ENCODE measurements around the gene LTB4R2. TPM values are rescaled to one million over a fixed set of nuclear protein-coding genes. Genes with fewer than 3 reads are reported as not detected.

Gene LTB4R2
- total and polyA plus RNA-seq, 7 donors = under 0.01 to 5.5 (median 3.6) TPM; not detected in 1

DNA sequence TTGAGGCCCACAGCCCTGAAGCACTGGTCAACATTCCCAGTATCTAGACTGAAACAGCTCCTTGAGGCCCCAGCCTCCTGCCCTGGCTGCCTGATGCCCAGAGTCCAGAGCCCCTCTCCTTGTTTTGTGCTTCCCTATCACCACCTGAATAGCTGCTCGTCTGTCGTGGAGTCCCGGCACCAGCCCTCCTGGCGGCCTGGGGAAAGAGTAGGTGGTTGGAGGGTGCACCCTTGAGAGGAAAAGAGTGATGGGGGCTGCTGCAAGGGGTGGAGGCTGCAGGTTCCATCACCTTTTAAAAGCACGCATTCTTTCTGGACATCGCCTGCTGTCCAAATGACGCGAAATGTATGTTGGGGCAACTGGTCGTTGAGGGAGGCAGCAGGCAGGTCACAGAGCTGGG is 41.7 kb upstream of the LTB4R2 start:
- H3K4me1 ChIP-seq = peaks cover 0 to 10% (median 7%) of the 10 kb centered on the region in 4 donors
- WGBS, 2 donors = 95% methylated on average over 9 of the region's 9 CpGs
- DNase-seq = no peak
- H3K4me3 ChIP-seq = no peak overlapping the region
- TF ChIP-seq POLR2AphosphoS5 (IDR thresholded peaks at IDR 0.05) (no peak), EP300 (IDR thresholded peaks at IDR 0.05) (no peak), POLR2A (IDR thresholded peaks at IDR 0.05) (no peak)
- TF ChIP-seq, protein P1, sequence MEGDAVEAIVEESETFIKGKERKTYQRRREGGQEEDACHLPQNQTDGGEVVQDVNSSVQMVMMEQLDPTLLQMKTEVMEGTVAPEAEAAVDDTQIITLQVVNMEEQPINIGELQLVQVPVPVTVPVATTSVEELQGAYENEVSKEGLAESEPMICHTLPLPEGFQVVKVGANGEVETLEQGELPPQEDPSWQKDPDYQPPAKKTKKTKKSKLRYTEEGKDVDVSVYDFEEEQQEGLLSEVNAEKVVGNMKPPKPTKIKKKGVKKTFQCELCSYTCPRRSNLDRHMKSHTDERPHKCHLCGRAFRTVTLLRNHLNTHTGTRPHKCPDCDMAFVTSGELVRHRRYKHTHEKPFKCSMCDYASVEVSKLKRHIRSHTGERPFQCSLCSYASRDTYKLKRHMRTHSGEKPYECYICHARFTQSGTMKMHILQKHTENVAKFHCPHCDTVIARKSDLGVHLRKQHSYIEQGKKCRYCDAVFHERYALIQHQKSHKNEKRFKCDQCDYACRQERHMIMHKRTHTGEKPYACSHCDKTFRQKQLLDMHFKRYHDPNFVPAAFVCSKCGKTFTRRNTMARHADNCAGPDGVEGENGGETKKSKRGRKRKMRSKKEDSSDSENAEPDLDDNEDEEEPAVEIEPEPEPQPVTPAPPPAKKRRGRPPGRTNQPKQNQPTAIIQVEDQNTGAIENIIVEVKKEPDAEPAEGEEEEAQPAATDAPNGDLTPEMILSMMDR (IDR thresholded peaks at IDR 0.05) = no peak
- H3K27me3 ChIP-seq = no peaks in the 10 kb centered on the region
- no peak overlapping the region for H3K27ac ChIP-seq
- H3K36me3 ChIP-seq = peaks cover 0 to 39% (median 0%) of the 10 kb centered on the region in 4 donors
- intact Hi-C loops (cut with DNase I) = no loop called here
- H3K9me3 ChIP-seq = no peaks in the 10 kb centered on the region

GRCh38 chr14:24269368-24269767 is 40.6 kb upstream of the LTB4R2 start:
- Histone ChIP-seq H3K9me3 (no peaks in the 10 kb centered on the region), H3K27me3 (no peaks in the 10 kb centered on the region), H3K36me3 (peaks cover 0 to 39% (median 0%) of the 10 kb centered on the region in 4 donors), H3K4me1 (peaks cover 0 to 10% (median 7%) of the 10 kb centered on the region in 4 donors), H3K27ac (no peak overlapping the region), H3K4me3 (no peak overlapping the region)
- intact Hi-C loops (cut with DNase I) = no loop called here
- WGBS, 2 donors = 96% methylated on average over 8 of the region's 8 CpGs
- TF ChIP-seq POLR2AphosphoS5 (IDR thresholded peaks at IDR 0.05) (no peak), EP300 (IDR thresholded peaks at IDR 0.05) (no peak), POLR2A (IDR thresholded peaks at IDR 0.05) (no peak)
- TF ChIP-seq, protein P1 (IDR thresholded peaks at IDR 0.05) = no peak
- no peak for DNase-seq

GRCh38 chr14:24269910-24270536 is 39.9 kb upstream of the LTB4R2 start:
- 96 to 97% methylated on average over 14 of the region's 14 CpGs for WGBS, 2 donors
- intact Hi-C loops (cut with DNase I) = no loop called here
- TF ChIP-seq POLR2AphosphoS5 (IDR thresholded peaks at IDR 0.05) (no peak), POLR2A (IDR thresholded peaks at IDR 0.05) (no peak), EP300 (IDR thresholded peaks at IDR 0.05) (no peak)
- TF ChIP-seq, protein P1 (IDR thresholded peaks at IDR 0.05) = no peak
- Histone ChIP-seq H3K4me1 (peaks cover 0 to 10% (median 7%) of the 10 kb centered on the region in 4 donors), H3K27me3 (no peaks in the 10 kb centered on the region), H3K4me3 (no peak overlapping the region), H3K27ac (no peak overlapping the region), H3K36me3 (peaks cover 0 to 39% (median 0%) of the 10 kb centered on the region in 4 donors), H3K9me3 (no peaks in the 10 kb centered on the region)
- no peak for DNase-seq

DNA sequence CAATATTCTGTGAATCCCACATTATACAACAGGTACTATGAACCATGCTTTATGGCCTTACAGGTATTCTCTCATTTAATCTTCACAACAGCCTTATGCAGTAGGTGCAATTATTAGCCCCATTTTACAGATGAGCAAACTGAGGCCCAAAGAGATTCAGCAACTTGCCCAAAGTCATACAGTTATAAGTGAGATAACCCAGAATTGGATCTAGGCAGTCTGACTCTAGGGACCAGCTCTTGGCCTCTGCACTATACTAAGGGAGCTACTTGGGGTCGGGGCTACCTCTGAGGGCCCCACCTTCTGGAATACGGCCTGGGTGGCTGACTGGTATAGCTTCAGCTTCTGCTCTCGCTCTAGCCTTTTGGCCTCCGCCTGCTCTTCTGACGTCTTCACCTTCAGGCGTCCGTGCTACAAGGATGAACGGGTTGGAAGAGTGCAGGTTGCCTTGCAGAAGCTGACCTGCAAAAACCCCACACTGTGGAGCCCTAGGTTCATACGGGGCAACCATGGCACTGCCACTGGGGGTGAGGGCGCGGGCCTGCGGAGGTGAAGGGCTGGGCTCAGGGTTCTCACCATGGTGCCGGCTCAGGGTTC is 39.3 kb upstream of the LTB4R2 start:
- 6 to 14% methylated on average over 13 of the region's 13 CpGs for WGBS, 2 donors
- H3K27me3 ChIP-seq = no peaks in the 10 kb centered on the region
- peak overlapping the region; percentile 75 to 96 (median 82) for H3K4me3 ChIP-seq
- H3K27ac ChIP-seq = peak overlapping the region; percentile 94 to 99 (median 96)
- H3K4me1 ChIP-seq = peaks cover 0 to 10% (median 7%) of the 10 kb centered on the region in 4 donors
- no peaks in the 10 kb centered on the region for H3K9me3 ChIP-seq
- H3K36me3 ChIP-seq = peaks cover 0 to 36% (median 0%) of the 10 kb centered on the region in 4 donors
- no peak for TF ChIP-seq POLR2AphosphoS5 (IDR thresholded peaks at IDR 0.05)
- TF ChIP-seq, protein P1 (IDR thresholded peaks at IDR 0.05) = no peak
- TF ChIP-seq POLR2A (IDR thresholded peaks at IDR 0.05) = no peak
- no peak for TF ChIP-seq EP300 (IDR thresholded peaks at IDR 0.05)
- no peak for DNase-seq
- intact Hi-C loops (cut with DNase I) = loop anchor here (1.0 kb wide), 1 partner anchor 27 kb away; no protein-coding TSS in a partner anchor

Data from sigmoid colon (tissue), 7 donors.